ENCODE results near the gene CERKL.

The CERKL gene

GRCh38 chr2:181623159-181623558 is 33.7 kb downstream of the CERKL start:
- no peak for DNase-seq

GRCh38 chr2:181621779-181622490 is 35.0 kb downstream of the CERKL start:
- no peak for DNase-seq

- no peak for DNase-seq
These were observed 37.4 kb downstream of the CERKL start for GRCh38 chr2:181619516-181619915.

GRCh38 chr2:181616715-181617114 is 40.2 kb downstream of the CERKL start:
- DNase-seq, result no peak

GRCh38 chr2:181614874-181615638 is 41.8 kb downstream of the CERKL start:
- no peak for DNase-seq

GRCh38 chr2:181613241-181613640 is 43.7 kb downstream of the CERKL start:
- DNase-seq, result no peak

- no peak for DNase-seq
These were observed 49.0 kb downstream of the CERKL start for GRCh38 chr2:181607629-181608590.

GRCh38 chr2:181605889-181606837 is 50.7 kb downstream of the CERKL start:
- DNase-seq, result no peak

GRCh38 chr2:181602017-181602416 is 54.9 kb downstream of the CERKL start:
- DNase-seq, result no peak

GRCh38 chr2:181596556-181596955 is 60.3 kb downstream of the CERKL start:
- DNase-seq, result no peak

GRCh38 chr2:181594322-181594721 is 62.6 kb downstream of the CERKL start:
- no peak for DNase-seq

GRCh38 chr2:181589779-181590178 is 67.1 kb downstream of the CERKL start:
- DNase-seq, result no peak

- no peak for DNase-seq
These were observed 68.4 kb downstream of the CERKL start for GRCh38 chr2:181588546-181588945.

GRCh38 chr2:181586569-181587081 is 70.3 kb downstream of the CERKL start:
- DNase-seq, result no peak

GRCh38 chr2:181585732-181586131 is 71.2 kb downstream of the CERKL start:
- DNase-seq, result no peak

- no peak for DNase-seq
These were observed 75.4 kb downstream of the CERKL start for GRCh38 chr2:181581534-181581933.

- no peak for DNase-seq
These were observed 78.1 kb downstream of the CERKL start for GRCh38 chr2:181578829-181579228.

- DNase-seq, result no peak
These were observed 80.5 kb downstream of the CERKL start for GRCh38 chr2:181576431-181576830.

GRCh38 chr2:181575650-181576025 is 81.3 kb downstream of the CERKL start:
- DNase-seq, result no peak

- no peak for DNase-seq
These were observed 81.8 kb downstream of the CERKL start for GRCh38 chr2:181575024-181575649.

GRCh38 chr2:181574321-181574720 is 82.6 kb downstream of the CERKL start:
- no peak for DNase-seq
